IMR-90 (cell line): Measurements from ENCODE around the gene RELCH. TPM values are rescaled to one million over a fixed set of nuclear protein-coding genes. Genes with fewer than 3 reads are reported as not detected.

Source experiments
- ATAC-seq: fragments of 200-7000 bp; cut with Tn5 transposase; 2 replicates; pipeline ENCODE4 v1.9.1; 2020; ENCODE audit warnings: low read depth, mild to moderate bottlenecking, moderate library complexity
- BruUV-seq: library from RNA; stranded (reverse); fragments of 400-500 nt; replicated peaks from 2 replicates; lab custom pipeline; 2021; lab: Mats Ljungman, UMichigan
- CTCF ChIA-PET: fragments of 300-600 bp; formaldehyde crosslinking; extraction: SDS; loops from one replicate; lab custom pipeline; 2021; ENCODE audit warnings: antibody characterized with exemption; lab: Yijun Ruan, JAX
- POLR2A ChIA-PET: fragments of 300-600 bp; sonication (Branson Sonifier 250); formaldehyde crosslinking; loops from one replicate; lab custom pipeline; 2022; ENCODE audit warnings: antibody characterized with exemption; ENCODE audit not compliant: unreplicated experiment; lab: Charles Lee
- DNase-seq: peaks from one replicate; pipeline ENCODE4 v3.0.0; 2013
- H2AFZ ChIP-seq: replicated peaks from 2 replicates; pipeline ENCODE3; 2013; ENCODE audit warnings: low read length, mild to moderate bottlenecking; ENCODE audit not compliant: poor library complexity
- H2AK5ac ChIP-seq: 2 replicates; pipeline ENCODE4 v1.6.1; 2013; ENCODE audit warnings: low read depth, low read length, inconsistent platforms
- H2AK9ac ChIP-seq: replicated peaks from 2 replicates; pipeline ENCODE3; 2013; ENCODE audit warnings: mild to moderate bottlenecking, low read depth, low read length, moderate library complexity; ENCODE audit not compliant: poor library complexity
- H2BK120ac ChIP-seq: 2 replicates; pipeline ENCODE4 v1.6.1; 2013; ENCODE audit warnings: low read depth, low read length, inconsistent platforms
- H2BK15ac ChIP-seq: 3 replicates; pipeline ENCODE4 v1.6.1; 2013; ENCODE audit warnings: low read depth, low read length, inconsistent platforms
- H2BK20ac ChIP-seq: 2 replicates; pipeline ENCODE4 v1.6.1; 2013; ENCODE audit warnings: low read depth, mild to moderate bottlenecking, inconsistent platforms, low read length, moderate library complexity
- H2BK5ac ChIP-seq: 2 replicates; pipeline ENCODE4 v1.6.1; 2013; ENCODE audit warnings: mild to moderate bottlenecking, low read depth, low read length, inconsistent platforms; ENCODE audit not compliant: poor library complexity, severe bottlenecking
- H3K14ac ChIP-seq: replicated peaks from 2 replicates; pipeline ENCODE4 v1.6.1; 2013; ENCODE audit warnings: low read depth, low read length, inconsistent platforms
- H3K18ac ChIP-seq: 2 replicates; pipeline ENCODE4 v1.6.1; 2013; ENCODE audit warnings: low read depth, low read length, control low read depth
- H3K23ac ChIP-seq: 2 replicates; pipeline ENCODE4 v1.6.1; 2013; ENCODE audit warnings: low read depth, low read length, inconsistent platforms
- H3K27ac ChIP-seq: 2 replicates; pipeline ENCODE4 v1.5.1; 2013; ENCODE audit warnings: mild to moderate bottlenecking, control low read depth, low read length; ENCODE audit not compliant: insufficient read depth
- H3K27me3 ChIP-seq: 2 replicates; pipeline ENCODE4 v1.6.1; 2013; ENCODE audit warnings: low read length; ENCODE audit not compliant: control insufficient read depth, insufficient read depth
- H3K36me3 ChIP-seq: 2 replicates; pipeline ENCODE4 v1.6.1; 2013; ENCODE audit warnings: low read length, mixed read lengths; ENCODE audit not compliant: control insufficient read depth, insufficient read depth
- H3K4ac ChIP-seq: 2 replicates; pipeline ENCODE4 v1.6.1; 2013; ENCODE audit warnings: low read depth, low read length, inconsistent platforms
- H3K4me1 ChIP-seq: 2 replicates; pipeline ENCODE4 v1.6.1; 2013; ENCODE audit warnings: low read length, mixed read lengths; ENCODE audit not compliant: control insufficient read depth, insufficient read depth
- H3K4me2 ChIP-seq: 2 replicates; pipeline ENCODE4 v1.6.1; 2013; ENCODE audit warnings: low read depth, mild to moderate bottlenecking, control low read depth, low read length, moderate library complexity
- H3K4me3 ChIP-seq: 2 replicates; pipeline ENCODE4 v1.5.1; 2013; ENCODE audit warnings: low read depth, mild to moderate bottlenecking, control low read depth, low read length, moderate library complexity; ENCODE audit not compliant: insufficient read depth
- H3K56ac ChIP-seq: 2 replicates; pipeline ENCODE4 v1.6.1; 2013; ENCODE audit warnings: low read length, inconsistent platforms; ENCODE audit not compliant: insufficient read depth; ENCODE audit errors: extremely low read depth
- H3K79me1 ChIP-seq, 2 experiments: 2 replicates each; pipeline ENCODE4 v1.6.1; 2013; ENCODE audit warnings: low read length in 2 of 2, inconsistent platforms in 1 of 2, low read depth in 1 of 2
- H3K9ac ChIP-seq: 2 replicates; pipeline ENCODE4 v1.6.1; 2013; ENCODE audit warnings: low read depth, low read length, control low read depth
- H3K9me1 ChIP-seq: 2 replicates; pipeline ENCODE4 v1.6.1; 2013; ENCODE audit warnings: low read length, inconsistent platforms; ENCODE audit not compliant: insufficient read depth
- H3K9me3 ChIP-seq: 2 replicates; pipeline ENCODE4 v1.6.1; 2013; ENCODE audit warnings: low read length; ENCODE audit not compliant: control insufficient read depth, insufficient read depth
- H4K20me1 ChIP-seq: 2 replicates; pipeline ENCODE4 v1.6.1; 2013; ENCODE audit warnings: low read length, inconsistent platforms; ENCODE audit not compliant: insufficient read depth
- H4K5ac ChIP-seq: 2 replicates; pipeline ENCODE4 v1.6.1; 2013; ENCODE audit warnings: mild to moderate bottlenecking, low read depth, low read length, control low read depth
- H4K8ac ChIP-seq, 2 experiments: 2 replicates each; pipeline ENCODE4 v1.6.1; 2013; ENCODE audit warnings: low read depth in 2 of 2, low read length in 2 of 2, control low read depth in 1 of 2, inconsistent platforms in 1 of 2
- H4K91ac ChIP-seq: 2 replicates; pipeline ENCODE4 v1.6.1; 2013; ENCODE audit warnings: low read depth, low read length, inconsistent platforms; ENCODE audit not compliant: insufficient read depth
- BHLHE40 ChIP-seq: fragments of 150-350 bp; IDR thresholded peaks from 2 replicates; pipeline ENCODE4 v1.6.1; 2016; ENCODE audit warnings: mild to moderate bottlenecking, low read depth, low read length
- CEBPB ChIP-seq: IDR thresholded peaks from 2 replicates; pipeline ENCODE4 v1.6.1; 2012; ENCODE audit warnings: low read depth, low read length, improper control_type of control experiment
- CHD1 ChIP-seq: IDR thresholded peaks from 2 replicates; pipeline ENCODE4 v1.6.1; 2012; ENCODE audit warnings: low read depth, low read length, improper control_type of control experiment
- CTCF ChIP-seq: conservative IDR thresholded peaks from 2 replicates; pipeline ENCODE4 v1.5.1; 2012; ENCODE audit warnings: mild to moderate bottlenecking, low read depth, low read length, improper control_type of control experiment
- ELK1 ChIP-seq: fragments of 150-350 bp; IDR thresholded peaks from 2 replicates; pipeline ENCODE4 v1.6.1; 2016; ENCODE audit warnings: low read depth, mild to moderate bottlenecking, low read length, moderate library complexity, borderline replicate concordance
- FOS ChIP-seq: fragments of 150-350 bp; IDR thresholded peaks from 2 replicates; pipeline ENCODE4 v1.6.1; 2016; ENCODE audit warnings: low read depth, low read length
- MAFK ChIP-seq: IDR thresholded peaks from 2 replicates; pipeline ENCODE4 v1.6.1; 2012; ENCODE audit warnings: low read depth, low read length, improper control_type of control experiment
- MAZ ChIP-seq: IDR thresholded peaks from 2 replicates; pipeline ENCODE4 v1.6.1; 2012; ENCODE audit warnings: low read depth, mild to moderate bottlenecking, low read length, improper control_type of control experiment, moderate library complexity, borderline replicate concordance
- MXI1 ChIP-seq: IDR thresholded peaks from 2 replicates; pipeline ENCODE4 v1.6.1; 2012; ENCODE audit warnings: low read depth, mild to moderate bottlenecking, low read length, moderate library complexity, borderline replicate concordance
- NFE2L2 ChIP-seq: fragments of 150-350 bp; IDR thresholded peaks from 2 replicates; pipeline ENCODE4 v1.6.1; 2016; ENCODE audit warnings: low read depth, mild to moderate bottlenecking, low read length
- POLR2A ChIP-seq: IDR thresholded peaks from 2 replicates; pipeline ENCODE4 v1.6.1; 2012; ENCODE audit warnings: mild to moderate bottlenecking, low read depth, low read length
- RCOR1 ChIP-seq: IDR thresholded peaks from 2 replicates; pipeline ENCODE4 v1.6.1; 2012; ENCODE audit warnings: mild to moderate bottlenecking, low read length, improper control_type of control experiment; ENCODE audit not compliant: insufficient replicate concordance
- RFX5 ChIP-seq: IDR thresholded peaks from 2 replicates; pipeline ENCODE4 v1.8.0; 2012; ENCODE audit warnings: low read depth, mild to moderate bottlenecking, low read length, moderate library complexity
- SMC3 ChIP-seq: fragments of 150-350 bp; IDR thresholded peaks from 2 replicates; pipeline ENCODE4 v1.6.1; 2016; ENCODE audit warnings: low read depth, mild to moderate bottlenecking, antibody characterized with exemption, low read length, moderate library complexity
- USF2 ChIP-seq: fragments of 150-350 bp; IDR thresholded peaks from 2 replicates; pipeline ENCODE4 v1.6.1; 2017; ENCODE audit warnings: mild to moderate bottlenecking, antibody characterized with exemption, low read length, low read depth
- WGBS, 2 experiments: methylation state at CpG; one replicate each; pipeline versions ENCODE4 v1.1.5 to v1.1.7; 2013; ENCODE audit warnings: missing lambda C conversion rate in 2 of 2; ENCODE audit not compliant: insufficient read length in 1 of 2; ENCODE audit errors: extremely low coverage in 2 of 2; 5-methylcytosine and 5-hydroxymethylcytosine counted together
- dilution Hi-C: fragments of 300-500 bp; cut with HindIII; formaldehyde crosslinking; loops from one replicate; pipeline ENCODE4 v1.14.3; 2018; ENCODE audit warnings: low sequenced_read_pairs; ENCODE audit not compliant: unreplicated experiment
- in situ Hi-C: fragments of 300-500 bp; cut with MboI; formaldehyde crosslinking; loops from 3 replicates; pipeline ENCODE4 v1.14.3; 2019; ENCODE audit warnings: low sequenced_read_pairs, inconsistent platforms, mixed read lengths
- intact Hi-C: fragments of 100-400 bp; cut with micrococcal nuclease; formaldehyde crosslinking; loops from 2 replicates; pipeline ENCODE4 v1.10.0; 2022
- polyA plus RNA-seq, 3 experiments: library from polyadenylated mRNA; depleted of rRNA; stranded (reverse); fragments of >200 nt; gene quantifications; 2 replicates each; pipeline ENCODE4 v1.2.3, GENCODE V29; 2012; ENCODE audit warnings: low replicate concordance in 1 of 3
- total RNA-seq: library from RNA; depleted of rRNA; stranded (reverse); fragments of >200 nt; gene quantifications from 2 replicates; pipeline ENCODE4 v1.2.3, GENCODE V29; 2012

Gene RELCH
- total and polyA plus RNA-seq, 2 of the 4 experiments (the other 2 are of a cell fraction) = 14.4 to 52.5 TPM

DNA sequence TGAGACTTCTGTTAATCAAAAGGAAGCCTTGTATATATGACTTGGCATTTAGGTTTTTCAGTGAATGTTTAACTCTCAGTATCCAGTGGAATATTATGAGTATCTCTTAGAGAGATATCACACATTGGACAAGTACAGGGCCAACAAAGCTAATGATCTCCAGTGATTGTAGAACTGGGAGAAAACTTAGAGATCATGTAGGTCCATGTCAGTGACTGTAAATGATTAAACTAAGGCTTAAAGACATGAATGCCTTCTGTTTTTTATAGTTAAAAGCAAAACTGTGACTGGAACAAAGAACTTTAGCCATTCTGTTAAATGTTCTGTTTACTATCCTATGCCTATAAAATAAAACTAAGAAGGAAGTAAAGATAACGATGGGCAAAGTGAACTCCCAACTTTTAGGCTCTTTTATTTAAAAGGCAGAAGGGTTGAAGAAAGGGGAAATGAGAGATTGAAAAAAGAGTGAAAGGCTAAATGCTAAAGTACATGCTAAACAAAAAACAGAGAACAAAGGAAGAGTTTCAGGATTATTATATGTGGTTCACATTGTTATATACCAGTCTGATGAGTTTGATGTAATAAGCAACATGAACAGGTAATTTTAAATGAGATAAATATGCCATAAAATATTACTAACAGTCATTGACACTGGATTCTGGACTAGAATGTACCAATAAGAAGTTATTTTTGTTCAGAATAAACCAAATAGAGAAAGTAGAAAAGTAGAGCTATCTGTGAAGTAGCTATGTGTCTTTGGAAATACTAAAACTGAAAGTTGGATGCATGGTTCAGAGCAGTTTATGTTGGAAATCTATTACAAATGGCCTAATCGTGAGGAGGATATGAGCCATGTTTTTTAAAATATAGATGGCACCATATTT is 101.0 kb downstream of the RELCH start:
- POLR2A ChIA-PET = no interaction called here
- CTCF ChIA-PET = no interaction called here
- intact Hi-C loops = no loop called here
- Histone ChIP-seq H3K9me1 (peaks cover 5% of the 10 kb centered on the region; the same call in 1 of the 2 replicates), H2BK5ac (no peak overlapping the region), H2AFZ (no peak overlapping the region), H2BK20ac (no peak overlapping the region), H4K91ac (no peak overlapping the region), H3K18ac (no peak overlapping the region), H3K79me1 (peaks cover 3 to 7% of the 10 kb centered on the region in 2 experiments; a peak in 1 of 4 replicates), H3K56ac (no peak overlapping the region), H2BK15ac (no peak overlapping the region), H3K27ac (no peak overlapping the region), H3K4me1 (no peaks in the 10 kb centered on the region), H2BK120ac (no peak overlapping the region), H2AK9ac (no peak overlapping the region), H3K23ac (no peak overlapping the region), H3K9ac (no peak overlapping the region), H3K14ac (no peak overlapping the region), H4K8ac (no peak overlapping the region), H3K4me3 (no peak overlapping the region), H3K4ac (no peak overlapping the region), H3K36me3 (peaks cover 7% of the 10 kb centered on the region), H2AK5ac (no peak overlapping the region), H3K27me3 (no peaks in the 10 kb centered on the region), H3K9me3 (no peaks in the 10 kb centered on the region), H4K5ac (no peak overlapping the region), H3K4me2 (no peak overlapping the region), H4K20me1 (no peaks in the 10 kb centered on the region)
- DNase-seq (no peak), ATAC-seq (no peak)
- in situ Hi-C loops = loop anchor here (25.0 kb wide), 1 partner anchor 274 kb away; no protein-coding TSS in a partner anchor
- no TSS peak for BruUV-seq
- dilution Hi-C loops = no loop called here
- WGBS, 2 experiments = no CpG with 5 or more reads among the region's 2 CpGs
- TF ChIP-seq CTCF = no peak
- TF ChIP-seq NFE2L2 = no peak
- no peak for TF ChIP-seq USF2
- no peak for TF ChIP-seq POLR2A
- TF ChIP-seq MAZ = no peak
- TF ChIP-seq RFX5 = no peak
- no peak for TF ChIP-seq CEBPB
- TF ChIP-seq ELK1 = no peak
- TF ChIP-seq RCOR1 = no peak
- TF ChIP-seq CHD1 = no peak
- TF ChIP-seq FOS = no peak
- no peak for TF ChIP-seq SMC3
- TF ChIP-seq BHLHE40 = no peak
- no peak for TF ChIP-seq MAFK
- no peak for TF ChIP-seq MXI1
